Measurements from ENCODE around the gene RBM28.

RBM28 gene

GRCh38 chr7:128343554-128344430, at the start of gene RBM28 (continued):
- TF ChIP-seq, protein P1, sequence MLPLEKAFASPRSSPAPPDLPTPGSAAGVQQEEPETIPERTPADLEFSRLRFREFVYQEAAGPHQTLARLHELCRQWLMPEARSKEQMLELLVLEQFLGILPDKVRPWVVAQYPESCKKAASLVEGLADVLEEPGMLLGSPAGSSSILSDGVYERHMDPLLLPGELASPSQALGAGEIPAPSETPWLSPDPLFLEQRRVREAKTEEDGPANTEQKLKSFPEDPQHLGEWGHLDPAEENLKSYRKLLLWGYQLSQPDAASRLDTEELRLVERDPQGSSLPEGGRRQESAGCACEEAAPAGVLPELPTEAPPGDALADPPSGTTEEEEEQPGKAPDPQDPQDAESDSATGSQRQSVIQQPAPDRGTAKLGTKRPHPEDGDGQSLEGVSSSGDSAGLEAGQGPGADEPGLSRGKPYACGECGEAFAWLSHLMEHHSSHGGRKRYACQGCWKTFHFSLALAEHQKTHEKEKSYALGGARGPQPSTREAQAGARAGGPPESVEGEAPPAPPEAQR (tag by site-specific recombination; IDR thresholded peaks at IDR 0.05), result peak; percentile 83; the same call in 1 of the 2 replicates
- TF ChIP-seq ZIC2 (tag by site-specific recombination; IDR thresholded peaks at IDR 0.05), result peak; percentile 62
- peak; percentile 81 for TF ChIP-seq REPIN1 (tag by site-specific recombination; IDR thresholded peaks at IDR 0.05; ENCODE audit: low read depth)
- no peak for TF ChIP-seq ZNF645 (tag by site-specific recombination; IDR thresholded peaks at IDR 0.05)
- TF ChIP-seq, protein P2, sequence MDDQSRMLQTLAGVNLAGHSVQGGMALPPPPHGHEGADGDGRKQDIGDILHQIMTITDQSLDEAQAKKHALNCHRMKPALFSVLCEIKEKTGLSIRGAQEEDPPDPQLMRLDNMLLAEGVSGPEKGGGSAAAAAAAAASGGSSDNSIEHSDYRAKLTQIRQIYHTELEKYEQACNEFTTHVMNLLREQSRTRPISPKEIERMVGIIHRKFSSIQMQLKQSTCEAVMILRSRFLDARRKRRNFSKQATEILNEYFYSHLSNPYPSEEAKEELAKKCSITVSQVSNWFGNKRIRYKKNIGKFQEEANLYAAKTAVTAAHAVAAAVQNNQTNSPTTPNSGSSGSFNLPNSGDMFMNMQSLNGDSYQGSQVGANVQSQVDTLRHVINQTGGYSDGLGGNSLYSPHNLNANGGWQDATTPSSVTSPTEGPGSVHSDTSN (CRISPR knock-in tag; IDR thresholded peaks at IDR 0.05), result no peak
- no peak for TF ChIP-seq ZNF624 (tag by site-specific recombination; IDR thresholded peaks at IDR 0.05)
- peak; percentile 79 for TF ChIP-seq ZNF580 (tag by site-specific recombination; IDR thresholded peaks at IDR 0.05)
- peak; percentile 76 for TF ChIP-seq SP2 (tag by site-specific recombination; IDR thresholded peaks at IDR 0.05)
- peak; percentile 8; the same call in 1 of the 2 replicates for TF ChIP-seq ZNF513 (tag by site-specific recombination; IDR thresholded peaks at IDR 0.05)
- 0 out of 2 replicates have a peak, but pooled peaks have one; percentile 49 for TF ChIP-seq ZNF558 (tag by site-specific recombination; IDR thresholded peaks at IDR 0.05)
- TF ChIP-seq, protein P3, sequence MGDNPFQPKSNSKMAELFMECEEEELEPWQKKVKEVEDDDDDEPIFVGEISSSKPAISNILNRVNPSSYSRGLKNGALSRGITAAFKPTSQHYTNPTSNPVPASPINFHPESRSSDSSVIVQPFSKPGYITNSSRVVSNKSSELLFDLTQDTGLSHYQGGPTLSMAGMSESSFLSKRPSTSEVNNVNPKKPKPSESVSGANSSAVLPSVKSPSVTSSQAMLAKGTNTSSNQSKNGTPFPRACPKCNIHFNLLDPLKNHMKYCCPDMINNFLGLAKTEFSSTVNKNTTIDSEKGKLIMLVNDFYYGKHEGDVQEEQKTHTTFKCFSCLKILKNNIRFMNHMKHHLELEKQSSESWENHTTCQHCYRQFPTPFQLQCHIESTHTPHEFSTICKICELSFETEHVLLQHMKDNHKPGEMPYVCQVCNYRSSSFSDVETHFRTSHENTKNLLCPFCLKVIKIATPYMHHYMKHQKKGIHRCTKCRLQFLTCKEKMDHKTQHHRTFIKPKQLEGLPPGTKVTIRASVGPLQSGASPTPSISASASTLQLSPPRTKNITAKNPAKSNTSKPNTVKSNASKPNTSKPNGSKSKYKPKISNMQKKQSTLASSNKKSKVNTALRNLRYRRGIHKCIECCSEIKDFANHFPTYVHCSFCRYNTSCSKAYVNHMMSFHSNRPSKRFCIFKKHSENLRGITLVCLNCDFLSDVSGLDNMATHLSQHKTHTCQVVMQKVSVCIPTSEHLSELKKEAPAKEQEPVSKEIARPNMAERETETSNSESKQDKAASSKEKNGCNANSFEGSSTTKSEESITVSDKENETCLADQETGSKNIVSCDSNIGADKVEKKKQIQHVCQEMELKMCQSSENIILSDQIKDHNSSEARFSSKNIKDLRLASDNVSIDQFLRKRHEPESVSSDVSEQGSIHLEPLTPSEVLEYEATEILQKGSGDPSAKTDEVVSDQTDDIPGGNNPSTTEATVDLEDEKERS (tag by site-specific recombination; IDR thresholded peaks at IDR 0.05), result 0 out of 2 replicates have a peak, but pooled peaks have one; percentile 57
- TF ChIP-seq ZNF202 (tag by site-specific recombination; IDR thresholded peaks at IDR 0.05; ENCODE audit: borderline replicate concordance), result no peak
- 0 out of 2 replicates have a peak, but pooled peaks have one; percentile 59 for TF ChIP-seq ZBTB20 (tag by site-specific recombination; IDR thresholded peaks at IDR 0.05)
- peak; percentile 20; the same call in 1 of the 2 replicates for TF ChIP-seq ZFHX2 (tag by site-specific recombination; conservative IDR thresholded peaks at IDR 0.05)
- TF ChIP-seq SALL2 (tag by site-specific recombination; IDR thresholded peaks at IDR 0.05; ENCODE audit: borderline replicate concordance), result no peak
- peak; percentile 89 for TF ChIP-seq SP3 (tag by site-specific recombination; IDR thresholded peaks at IDR 0.05)
- TF ChIP-seq, protein P4, sequence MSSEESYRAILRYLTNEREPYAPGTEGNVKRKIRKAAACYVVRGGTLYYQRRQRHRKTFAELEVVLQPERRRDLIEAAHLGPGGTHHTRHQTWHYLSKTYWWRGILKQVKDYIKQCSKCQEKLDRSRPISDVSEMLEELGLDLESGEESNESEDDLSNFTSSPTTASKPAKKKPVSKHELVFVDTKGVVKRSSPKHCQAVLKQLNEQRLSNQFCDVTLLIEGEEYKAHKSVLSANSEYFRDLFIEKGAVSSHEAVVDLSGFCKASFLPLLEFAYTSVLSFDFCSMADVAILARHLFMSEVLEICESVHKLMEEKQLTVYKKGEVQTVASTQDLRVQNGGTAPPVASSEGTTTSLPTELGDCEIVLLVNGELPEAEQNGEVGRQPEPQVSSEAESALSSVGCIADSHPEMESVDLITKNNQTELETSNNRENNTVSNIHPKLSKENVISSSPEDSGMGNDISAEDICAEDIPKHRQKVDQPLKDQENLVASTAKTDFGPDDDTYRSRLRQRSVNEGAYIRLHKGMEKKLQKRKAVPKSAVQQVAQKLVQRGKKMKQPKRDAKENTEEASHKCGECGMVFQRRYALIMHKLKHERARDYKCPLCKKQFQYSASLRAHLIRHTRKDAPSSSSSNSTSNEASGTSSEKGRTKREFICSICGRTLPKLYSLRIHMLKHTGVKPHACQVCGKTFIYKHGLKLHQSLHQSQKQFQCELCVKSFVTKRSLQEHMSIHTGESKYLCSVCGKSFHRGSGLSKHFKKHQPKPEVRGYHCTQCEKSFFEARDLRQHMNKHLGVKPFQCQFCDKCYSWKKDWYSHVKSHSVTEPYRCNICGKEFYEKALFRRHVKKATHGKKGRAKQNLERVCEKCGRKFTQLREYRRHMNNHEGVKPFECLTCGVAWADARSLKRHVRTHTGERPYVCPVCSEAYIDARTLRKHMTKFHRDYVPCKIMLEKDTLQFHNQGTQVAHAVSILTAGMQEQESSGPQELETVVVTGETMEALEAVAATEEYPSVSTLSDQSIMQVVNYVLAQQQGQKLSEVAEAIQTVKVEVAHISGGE (tag by site-specific recombination; conservative IDR thresholded peaks at IDR 0.05; ENCODE audit: low read depth), result peak; percentile 100
- TF ChIP-seq ZNF501 (tag by site-specific recombination; IDR thresholded peaks at IDR 0.05), result peak; percentile 98
- no peak for TF ChIP-seq ZNF18 (tag by site-specific recombination; IDR thresholded peaks at IDR 0.05)
- no peak for TF ChIP-seq ZNF157 (tag by site-specific recombination; IDR thresholded peaks at IDR 0.05)
- TF ChIP-seq ZNF416 (tag by site-specific recombination; IDR thresholded peaks at IDR 0.05), result no peak
- TF ChIP-seq ZNF112 (tag by site-specific recombination; IDR thresholded peaks at IDR 0.05), result no peak
- TF ChIP-seq ZBTB48 (tag by site-specific recombination; IDR thresholded peaks at IDR 0.05), result peak; percentile 85

Data from HEK293 (cell line).